ENCODE results near the gene B3GNT9.
A peak's percentile ranks its signal among the peaks of the same experiment; 100 is the strongest.

B3GNT9 gene

DNA sequence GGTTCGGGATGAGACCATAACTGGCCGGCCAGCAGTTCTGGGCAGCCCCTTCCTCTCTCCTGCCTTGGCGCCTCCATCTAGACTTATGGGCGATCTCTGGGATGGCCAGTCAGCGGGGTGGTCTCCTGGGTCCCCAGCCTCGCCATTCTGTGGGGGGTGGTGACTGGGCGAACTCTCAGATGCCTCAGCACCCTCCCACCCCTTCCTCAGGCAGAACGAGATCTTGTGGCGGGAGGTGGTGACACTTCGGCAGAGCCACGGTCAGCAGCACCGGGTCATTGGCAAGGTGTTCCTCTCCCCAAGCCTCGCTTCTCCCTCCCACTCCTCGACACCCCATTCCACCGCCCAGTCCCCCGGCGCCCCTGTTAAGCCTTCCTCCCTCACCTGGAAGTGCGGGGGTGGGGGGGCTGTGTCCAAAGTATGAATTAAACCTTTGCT, 15.3 kb upstream of the B3GNT9 start:
- no peak for DNase-seq

DNA sequence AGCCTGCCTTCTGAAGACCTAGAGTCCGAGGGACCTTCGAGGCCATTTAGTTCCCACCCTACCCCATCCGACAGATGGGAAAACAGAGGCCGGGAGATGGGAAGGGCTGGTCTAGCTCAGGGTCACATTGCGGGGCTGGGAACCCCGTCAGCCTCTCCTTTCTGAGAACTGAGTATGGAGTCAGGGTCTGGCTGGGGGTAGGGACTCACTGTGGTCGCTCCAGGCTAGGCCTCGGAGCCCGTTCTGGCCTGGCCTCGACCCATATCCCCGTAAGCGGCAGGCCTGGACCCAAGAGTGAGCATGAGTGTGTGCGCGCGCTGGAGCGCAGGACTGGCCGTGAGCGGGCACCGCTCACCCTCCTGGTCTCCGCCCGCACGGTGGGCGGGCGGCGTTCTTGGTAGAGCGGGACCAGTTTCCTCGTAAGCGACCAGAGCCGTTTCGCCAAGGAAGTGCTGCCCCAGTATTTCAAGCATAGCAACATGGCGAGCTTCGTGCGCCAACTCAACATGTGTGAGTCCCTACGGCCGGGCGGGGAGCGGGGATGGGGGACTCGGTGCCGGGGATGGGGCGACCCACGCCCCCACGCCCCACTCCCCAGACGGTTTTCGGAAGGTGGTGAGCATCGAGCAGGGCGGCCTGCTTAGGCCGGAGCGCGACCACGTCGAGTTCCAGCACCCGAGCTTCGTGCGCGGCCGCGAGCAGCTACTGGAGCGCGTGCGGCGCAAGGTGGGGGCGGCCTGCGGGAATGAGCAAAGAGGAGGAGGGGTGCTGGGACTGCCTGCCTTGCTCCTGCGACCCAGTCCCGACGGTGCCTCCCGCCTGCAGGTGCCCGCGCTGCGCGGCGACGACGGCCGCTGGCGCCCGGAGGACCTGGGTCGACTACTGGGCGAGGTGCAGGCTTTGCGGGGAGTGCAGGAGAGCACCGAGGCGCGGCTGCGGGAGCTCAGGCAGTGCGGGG, 14.6 kb upstream of the B3GNT9 start:
- DNase-seq: no peak

DNA sequence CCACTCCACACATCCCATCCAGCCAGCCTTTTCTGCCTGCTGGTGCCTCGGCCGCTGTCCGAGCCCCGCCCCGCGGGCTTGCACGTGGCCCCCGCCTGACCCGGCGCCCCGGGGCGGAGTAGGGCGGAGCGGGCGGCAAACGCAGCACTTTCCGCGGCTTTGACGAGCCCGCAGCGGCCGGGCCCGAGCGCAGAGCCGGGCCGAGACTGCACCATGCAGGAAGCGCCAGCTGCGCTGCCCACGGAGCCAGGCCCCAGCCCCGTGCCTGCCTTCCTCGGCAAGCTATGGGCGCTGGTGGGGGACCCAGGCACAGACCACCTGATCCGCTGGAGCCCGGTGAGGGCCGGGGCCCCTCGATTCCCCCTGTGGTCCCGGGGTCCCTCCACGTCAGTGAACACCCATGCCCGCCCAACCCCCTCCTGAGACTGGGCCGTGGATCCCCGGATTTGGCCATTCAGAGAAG, 13.8 kb upstream of the B3GNT9 start, which contains the start of gene HSF4:
TSS of gene HSF4 (plus strand) at position 147 of the 463 bp plus-strand sequence. CDS start at position 214, 67 bp downstream.
- DNase-seq: peak in 1 of 2 donors; percentile 36

DNA sequence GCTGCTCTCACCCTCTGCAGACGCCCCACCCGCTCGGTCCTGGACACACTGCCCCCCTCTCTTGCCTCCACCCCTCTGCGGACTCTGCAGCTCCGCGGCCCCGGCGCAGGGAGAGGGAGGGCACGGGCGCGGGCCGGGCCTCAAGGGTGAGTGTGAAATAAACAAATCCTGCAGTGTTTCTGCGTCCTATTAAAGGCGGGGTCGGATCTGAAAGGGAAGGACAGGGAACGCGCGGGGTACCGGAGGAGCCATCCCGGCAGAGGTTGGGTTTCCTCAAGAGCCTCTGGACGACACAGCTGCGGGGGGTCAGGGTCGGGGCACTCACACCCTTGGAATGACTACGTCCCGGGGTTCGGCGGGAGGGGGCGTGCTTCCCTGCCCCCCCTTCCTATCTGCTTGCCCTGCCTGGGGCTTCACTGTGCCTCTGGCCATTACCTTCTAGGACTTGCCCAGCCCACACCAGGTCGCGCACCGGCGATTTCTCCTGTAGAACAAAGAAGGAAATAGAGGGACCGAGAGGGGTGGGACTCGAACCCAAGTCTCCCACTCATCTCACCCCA, 13.3 kb upstream of the B3GNT9 start:
- DNase-seq: no peak

DNA sequence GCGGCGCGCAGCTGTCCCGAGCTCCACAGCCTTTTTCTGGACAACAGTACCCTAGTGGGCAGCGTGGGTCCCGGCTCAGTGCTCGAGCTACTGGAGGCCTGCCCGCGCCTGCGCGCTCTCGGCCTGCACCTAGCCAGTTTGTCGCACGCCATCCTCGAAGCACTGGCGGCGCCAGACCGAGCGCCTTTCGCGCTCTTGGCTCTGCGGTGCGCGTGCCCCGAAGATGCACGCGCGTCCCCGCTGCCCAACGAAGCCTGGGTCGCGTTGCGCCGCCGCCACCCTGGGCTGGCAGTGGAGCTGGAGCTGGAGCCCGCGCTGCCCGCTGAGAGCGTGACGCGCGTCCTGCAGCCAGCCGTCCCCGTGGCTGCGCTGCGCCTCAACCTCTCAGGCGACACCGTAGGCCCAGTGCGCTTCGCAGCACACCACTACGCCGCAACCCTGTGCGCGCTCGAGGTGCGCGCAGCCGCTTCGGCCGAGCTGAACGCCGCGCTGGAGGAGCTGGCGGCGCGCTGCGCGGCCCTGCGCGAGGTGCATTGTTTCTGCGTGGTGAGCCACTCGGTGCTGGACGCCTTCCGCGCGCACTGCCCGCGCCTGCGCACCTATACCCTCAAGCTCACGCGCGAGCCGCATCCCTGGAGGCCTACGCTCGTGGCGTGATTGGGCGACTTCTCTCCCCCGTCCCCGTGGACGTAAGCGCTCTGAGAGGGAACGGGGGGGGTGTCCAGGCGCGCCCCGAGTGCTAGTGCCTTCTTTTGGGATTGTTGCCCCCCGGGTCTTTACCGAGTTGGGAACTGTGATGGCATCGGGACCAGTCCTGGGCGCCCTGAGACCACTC, 12.6 kb upstream of the B3GNT9 start:
- peak; percentile 22 to 68 for DNase-seq

DNA sequence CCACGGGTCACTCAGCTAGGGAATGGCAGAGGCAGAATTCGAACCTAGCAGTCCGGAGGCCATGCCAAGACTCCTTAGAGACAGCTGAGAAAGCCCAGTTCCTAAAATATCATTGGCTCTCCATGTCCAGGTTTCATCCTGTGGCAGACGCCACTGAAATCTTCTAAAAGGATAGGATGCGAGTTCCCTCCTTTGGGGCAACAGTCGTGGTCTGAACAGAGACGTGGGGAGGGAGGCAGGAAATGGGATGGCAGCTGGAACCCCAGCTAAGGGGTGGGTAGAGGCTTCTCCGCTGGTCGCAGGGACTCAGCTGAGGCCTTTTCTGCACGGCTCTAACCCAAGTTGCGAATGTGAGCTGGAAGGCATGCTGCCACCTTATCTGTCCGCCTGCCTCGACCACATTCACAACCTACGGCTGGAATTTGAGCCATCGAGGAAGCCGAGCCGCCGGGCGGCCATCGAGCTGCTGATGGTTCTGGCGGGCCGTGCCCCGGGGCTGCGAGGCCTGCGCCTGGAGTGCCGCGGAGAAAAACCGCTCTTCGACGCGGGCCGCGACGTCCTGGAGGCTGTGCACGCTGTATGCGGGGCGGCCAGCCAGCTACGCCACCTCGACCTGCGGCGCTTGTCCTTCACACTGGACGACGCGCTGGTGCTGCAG, 11.8 kb upstream of the B3GNT9 start:
- no peak for DNase-seq

DNA sequence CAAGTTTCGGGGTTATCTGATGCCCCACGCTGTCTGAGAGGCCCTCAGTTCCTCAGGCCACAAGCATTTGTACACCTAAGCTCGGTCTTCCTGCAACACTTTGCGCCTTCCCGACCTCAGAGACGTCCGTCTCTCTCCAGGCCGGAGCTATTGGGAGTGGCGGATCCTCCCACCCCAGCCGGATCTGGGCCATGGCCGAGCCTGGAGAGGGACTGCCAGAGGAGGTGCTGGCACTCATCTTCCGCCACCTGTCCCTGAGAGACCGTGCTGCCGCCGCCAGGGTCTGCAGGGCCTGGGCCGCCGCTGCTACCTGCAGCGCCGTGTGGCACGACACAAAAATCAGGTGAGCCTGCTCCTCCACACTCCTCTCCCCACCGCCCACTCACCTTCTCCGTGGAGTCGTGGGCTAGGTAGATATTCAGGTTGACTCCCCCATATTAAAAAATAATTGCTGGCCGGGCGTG, 10.8 kb upstream of the B3GNT9 start:
- no peak for DNase-seq

DNA sequence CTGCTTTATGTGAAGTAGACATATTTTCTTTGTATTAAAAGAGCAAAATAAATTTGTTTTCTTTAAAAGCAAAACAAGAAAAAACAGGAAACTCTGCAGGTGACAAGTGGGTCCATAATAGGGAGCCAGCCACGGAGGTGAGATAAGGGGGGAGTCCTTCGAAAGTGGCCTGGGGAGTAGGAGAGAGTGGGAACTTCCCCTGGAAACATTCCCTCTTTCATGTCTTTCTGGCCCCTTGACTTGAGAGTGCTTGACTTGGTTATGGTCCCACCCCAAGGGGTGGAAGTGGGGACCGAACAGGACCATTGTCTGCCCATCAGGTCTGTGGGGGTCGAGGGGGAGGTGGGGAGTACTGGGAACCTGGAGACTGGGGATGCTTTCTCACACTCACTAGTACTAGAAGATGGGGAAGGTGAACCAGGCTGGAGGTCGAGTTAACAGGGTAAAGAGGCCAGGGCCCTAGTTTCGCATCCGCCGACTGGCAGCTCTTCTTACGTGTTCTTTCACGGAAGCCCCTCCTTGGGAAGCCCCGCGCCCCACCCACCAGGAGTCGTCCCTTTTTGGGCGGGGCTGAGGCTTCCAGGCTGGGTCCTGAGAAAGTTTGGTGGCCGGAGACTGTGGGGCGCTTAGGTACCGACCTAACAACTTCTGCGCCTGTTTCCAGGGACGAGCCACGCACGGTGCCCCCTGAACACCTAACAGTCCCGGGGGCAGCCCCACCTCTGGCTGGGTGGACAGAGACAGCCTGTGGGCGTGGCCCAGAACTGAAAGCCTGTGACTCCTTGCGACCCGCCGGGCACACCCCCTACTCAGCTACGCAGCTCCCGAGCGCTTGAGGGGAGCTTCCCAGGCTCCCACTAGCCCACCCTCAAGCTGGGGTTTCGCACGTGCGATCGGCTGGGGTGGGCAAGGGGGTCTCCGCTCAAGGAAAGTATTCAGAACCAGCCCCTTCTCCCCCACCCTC, 8.1 kb upstream of the B3GNT9 start:
- DNase-seq: peak; percentile 93 to 95

DNA sequence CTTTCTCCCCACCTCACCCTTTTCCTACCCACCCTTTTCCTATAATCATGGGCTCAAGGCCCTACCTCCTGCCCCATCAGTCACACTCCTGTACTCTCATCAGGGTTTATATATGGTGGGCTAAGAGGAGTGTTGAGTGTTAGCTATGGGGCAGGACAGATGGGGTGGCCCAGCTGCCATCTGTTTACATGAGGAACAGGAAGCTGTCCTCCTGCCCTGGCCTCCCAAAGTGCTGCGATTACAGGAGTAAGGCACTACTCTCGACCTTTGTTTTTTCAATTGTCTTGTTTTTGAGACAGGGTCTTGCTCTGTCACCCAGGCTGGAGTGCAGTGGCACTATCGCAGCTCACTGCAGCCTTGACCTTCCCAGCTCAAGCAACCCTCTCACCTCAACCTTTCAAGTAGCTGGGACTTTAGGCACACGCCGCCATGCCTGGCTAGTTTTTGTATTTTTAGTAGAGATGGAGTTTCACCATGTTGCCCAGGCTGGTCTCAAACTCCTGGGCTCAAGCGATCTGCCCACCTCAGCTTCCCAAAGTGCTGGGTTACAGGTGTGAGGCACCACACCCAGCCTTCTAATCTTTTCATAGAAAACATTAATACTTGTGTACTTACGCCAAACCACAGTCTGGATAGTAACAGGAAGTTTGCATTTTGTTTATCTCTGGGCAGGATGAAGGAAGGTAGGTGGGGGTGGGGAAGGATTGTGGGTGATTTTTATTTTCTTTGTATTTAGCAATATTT, 7.3 kb upstream of the B3GNT9 start:
- peak; percentile 50 to 80 for DNase-seq

DNA sequence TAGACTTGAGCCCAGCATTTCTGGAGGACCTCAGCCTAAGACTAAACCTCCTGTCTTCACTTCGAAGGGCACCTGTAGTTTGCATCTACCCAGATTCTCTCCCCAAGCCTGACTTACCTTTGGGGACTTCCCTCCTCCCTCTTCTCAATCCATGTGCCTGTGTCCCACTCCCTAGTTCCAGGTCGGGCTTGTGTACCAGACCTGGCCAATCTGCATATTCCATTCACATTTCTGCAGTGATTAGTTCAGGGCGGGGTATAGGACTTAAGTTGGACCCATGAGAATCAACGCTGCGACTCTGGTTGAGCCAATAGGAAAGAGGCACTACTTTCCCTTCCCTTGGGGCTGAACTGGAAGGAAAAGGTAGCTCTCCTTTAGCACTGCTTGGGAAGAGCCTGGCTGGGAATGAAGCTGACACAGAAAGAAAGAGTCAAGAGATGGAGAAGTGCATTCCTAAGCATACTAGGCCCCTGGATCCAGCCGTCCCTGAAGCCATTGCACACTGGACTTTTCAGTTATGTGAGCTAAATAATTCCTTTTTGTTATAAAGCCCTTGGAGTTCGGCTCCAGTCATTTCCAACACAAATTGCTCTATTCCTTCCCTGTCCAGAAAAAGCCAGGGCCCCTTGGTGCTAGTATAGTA, 6.4 kb upstream of the B3GNT9 start:
- no peak for DNase-seq

DNA sequence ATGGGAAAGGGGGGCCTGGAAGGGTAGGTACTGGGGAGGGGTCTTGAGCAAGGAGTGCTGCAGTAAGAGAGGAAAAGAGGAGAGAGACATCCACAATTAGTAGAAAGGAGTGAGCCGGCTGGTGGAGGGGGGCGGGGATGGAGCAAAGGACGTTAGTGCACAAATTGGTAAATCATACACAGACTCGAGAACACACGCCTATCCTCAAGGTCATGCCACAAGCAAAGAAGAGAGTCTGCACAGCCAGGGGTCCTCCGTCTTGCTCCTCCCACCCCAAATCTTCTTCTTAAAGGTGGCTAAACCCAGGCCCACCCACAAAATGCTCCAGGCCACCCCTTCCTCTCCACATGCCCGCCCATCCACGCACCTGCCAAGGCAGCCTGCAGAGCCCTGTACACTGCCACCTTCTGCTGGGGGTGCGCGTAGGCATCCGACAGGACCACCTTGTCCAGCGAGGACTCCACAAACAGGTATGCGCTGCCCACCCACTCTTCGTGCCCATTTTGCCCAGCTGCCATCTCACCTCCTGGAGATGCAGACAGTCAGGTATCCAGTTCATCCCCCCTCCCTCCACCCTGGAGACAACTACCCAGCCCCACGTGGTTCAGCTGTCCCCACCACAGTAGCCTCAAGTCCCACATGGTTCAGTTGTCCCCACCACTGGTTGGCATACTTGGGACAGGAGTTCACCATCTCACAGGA, 5.5 kb upstream of the B3GNT9 start:
- DNase-seq: no peak

DNA sequence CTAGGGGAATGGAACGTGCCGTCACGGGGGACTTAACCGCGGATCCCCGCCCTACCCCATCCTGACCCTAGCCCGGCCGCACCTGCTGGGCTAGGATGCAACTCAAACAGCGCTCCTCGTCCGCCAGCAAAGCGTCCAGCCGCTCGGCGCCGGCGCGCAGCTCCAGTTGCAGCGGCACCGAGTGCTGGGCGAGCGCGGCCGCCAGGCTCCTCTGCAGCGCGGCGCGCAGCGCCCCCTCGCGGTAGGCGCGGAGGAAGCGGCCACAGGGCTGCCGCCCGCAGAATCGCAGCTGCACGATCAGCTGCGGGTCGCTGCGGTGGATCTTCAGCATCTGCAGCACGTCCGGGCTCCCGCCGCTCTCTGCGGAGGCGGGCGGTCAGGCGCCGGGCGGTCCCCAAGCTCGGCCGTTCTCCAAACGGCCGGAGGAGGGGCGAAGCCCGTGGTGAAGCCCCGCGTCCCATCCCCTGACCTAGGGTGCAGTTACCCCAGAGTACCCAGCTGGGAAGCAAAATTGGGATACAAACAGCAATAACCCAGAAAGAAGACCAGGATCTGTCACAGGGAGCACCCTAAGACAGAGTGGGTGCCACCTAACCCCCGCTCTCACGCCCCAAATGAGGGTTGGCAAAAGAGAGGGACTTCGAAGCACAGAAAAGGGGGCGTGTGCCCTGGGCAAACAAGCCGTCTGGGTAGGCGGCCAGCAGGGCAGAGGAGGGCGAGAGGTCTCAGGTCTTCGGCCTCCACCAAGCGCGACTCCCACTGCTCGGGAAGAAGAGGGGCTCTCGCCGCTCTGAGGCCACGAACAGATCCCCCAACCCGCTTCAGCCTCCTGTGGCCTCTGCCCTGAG, 4.7 kb upstream of the B3GNT9 start:
- DNase-seq: peak; percentile 71 to 86

DNA sequence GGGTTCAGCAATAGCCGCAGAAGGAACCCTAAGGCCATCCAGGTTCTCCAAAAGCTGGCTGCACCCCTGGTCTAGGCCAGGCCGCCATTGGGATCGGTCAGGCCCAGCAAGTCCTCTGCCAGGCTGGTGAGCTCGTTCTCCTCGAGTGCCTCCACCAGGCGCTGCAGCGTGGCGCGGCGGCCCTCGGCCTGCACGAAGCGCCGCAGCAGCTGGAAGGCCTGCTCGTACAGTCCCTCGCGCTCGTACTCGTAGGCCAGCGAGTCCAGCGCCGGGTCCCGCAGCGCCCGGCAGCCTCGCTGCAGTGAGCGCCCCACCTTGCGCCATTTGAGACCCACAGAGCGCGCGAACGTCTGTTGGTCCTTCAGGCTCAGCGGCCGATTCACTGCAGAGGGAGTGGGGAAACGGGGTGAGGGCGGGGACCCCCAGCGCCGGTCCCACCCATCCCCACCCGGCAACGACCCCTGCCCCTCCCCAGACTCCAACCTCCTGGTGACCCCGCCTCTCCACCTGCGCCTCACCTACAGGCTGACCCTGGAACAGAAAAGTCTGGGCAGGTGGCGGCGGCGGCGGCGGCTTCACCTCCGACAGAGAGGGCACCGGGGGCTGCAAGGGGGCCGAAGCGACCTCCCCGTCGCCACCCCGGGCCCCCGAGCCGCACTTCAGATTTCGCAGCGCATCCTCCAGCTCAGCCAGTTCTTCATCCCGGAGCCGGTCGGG, 3.9 kb upstream of the B3GNT9 start:
- DNase-seq: no peak

DNA sequence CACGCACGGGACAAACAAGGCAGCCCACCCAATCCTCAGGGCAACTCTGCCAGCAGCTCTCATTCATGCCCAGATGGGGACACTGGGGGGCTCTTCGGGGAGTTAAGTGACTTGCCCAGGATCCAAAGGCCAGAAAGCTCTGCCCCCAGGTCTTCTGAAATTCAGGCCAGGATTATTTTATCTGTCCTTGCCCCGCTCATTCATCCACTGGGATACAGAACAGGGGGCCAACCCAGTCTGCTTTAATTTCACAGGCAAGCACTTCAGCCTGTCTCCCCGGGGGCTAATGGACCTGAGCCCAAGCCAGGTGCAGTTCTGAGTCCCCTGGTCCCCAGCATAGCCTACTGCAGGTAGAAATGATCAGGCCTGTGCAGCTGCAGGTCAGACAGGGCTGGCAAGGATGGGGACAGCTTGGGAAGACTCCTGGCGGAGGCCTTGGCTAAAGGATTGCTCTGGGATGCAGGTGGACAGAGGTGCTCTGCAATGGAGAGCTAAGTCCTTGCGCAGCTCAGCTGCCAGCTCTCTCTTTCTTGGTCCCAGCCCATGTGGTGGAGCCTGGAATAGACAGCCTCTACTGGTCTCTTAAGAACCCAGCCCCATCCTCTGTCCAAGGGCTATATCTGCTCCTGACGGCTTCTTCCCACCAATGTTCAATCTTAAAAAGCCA, 766 bp upstream of the B3GNT9 start:
- no peak for DNase-seq

DNA sequence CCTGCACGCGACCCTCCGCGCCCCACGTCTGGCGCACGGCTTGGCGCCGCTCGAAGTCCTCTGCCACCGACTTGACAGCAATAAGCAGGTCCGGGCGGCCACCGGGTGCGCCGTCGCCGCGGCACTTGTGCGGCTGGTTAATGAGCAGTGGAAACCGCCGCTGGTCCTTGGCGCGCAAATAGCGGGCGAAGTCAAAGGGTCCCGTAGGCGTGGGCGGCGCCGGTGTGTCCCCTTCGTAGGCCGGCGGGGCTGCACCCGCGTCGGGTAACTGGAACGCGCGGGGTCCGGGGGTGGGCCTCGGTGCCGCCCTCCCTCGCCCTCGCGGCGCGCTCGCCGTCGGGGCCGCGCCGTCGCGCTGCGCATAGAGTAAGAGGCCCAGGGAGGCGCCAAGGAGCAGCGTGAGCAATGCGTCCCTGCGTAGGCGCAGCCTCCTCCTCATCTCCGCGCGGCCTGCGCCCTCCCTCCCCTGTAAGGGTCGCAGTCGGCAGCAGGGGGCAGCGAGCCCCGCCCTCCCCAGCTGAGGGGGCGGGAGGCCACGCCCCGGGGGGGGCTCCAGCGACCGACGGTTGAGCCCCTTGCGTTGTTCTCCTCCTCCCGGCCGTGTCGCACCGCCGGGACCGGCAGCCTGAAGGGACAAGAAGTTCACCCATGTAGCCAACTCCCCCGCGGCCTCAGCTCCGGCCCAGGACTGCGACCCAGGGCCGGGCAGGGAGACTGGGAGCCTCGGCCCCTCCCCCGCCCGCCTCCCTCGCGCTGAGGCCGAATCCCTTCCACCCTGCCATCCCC, 558 bp downstream of the B3GNT9 start:
- DNase-seq: peak in 1 of 2 donors; percentile 55
